ENCODE data around the gene IL26.
"Not testable (repeated sequence)": the region's sequence is repeated elsewhere in the genome, so short reads cannot be mapped to it uniquely, and the experiment has no call there.

GRCh38 chr12:68209048-68209728 lies 16.4 kb downstream of the IL26 start:
- not testable (repeated sequence) for TF ChIP-seq SPI1, POLR2AphosphoS5, POLR2A, TAF1, POU2F2 (IDR thresholded peaks at IDR 0.05; ENCODE audit: low read depth, low read length)
